Gastrocnemius medialis (tissue), 4 donors: ENCODE measurements around the gene NFKBIB. TPM values are rescaled to one million over a fixed set of nuclear protein-coding genes. Genes with fewer than 3 reads are reported as not detected.

Source experiments
- ATAC-seq, 2 donors: fragments of 150-250 bp; one replicate each; pipeline ENCODE4 v1.9.1; 2016
- DNase-seq, 2 donors: peaks; one replicate each; pipeline ENCODE4 v3.0.0-alpha.2; 2019
- H3K27ac ChIP-seq, 4 donors: fragments of 200-600 bp; sonication (generic); 1 replicate in 1 of 4; 2 replicates in 3 of 4; pipeline ENCODE4 v1.5.1; 2016 to 2018; ENCODE audit warnings: mild to moderate bottlenecking in 2 of 4, moderate library complexity in 1 of 4
- H3K27me3 ChIP-seq, 3 donors: fragments of 200-600 bp; sonication (generic) in 2 of 3; 1 replicate in 1 of 3; 2 replicates in 2 of 3; pipeline versions ENCODE4 v1.5.1 to v1.6.0; 2016 to 2019; ENCODE audit warnings: mild to moderate bottlenecking in 1 of 3, moderate library complexity in 1 of 3
- H3K36me3 ChIP-seq, 2 donors: fragments of 200-600 bp; sonication (generic) in 1 of 2; one replicate each; pipeline ENCODE4 v1.5.1; 2017 to 2018
- H3K4me1 ChIP-seq, 2 donors: fragments of 200-600 bp; sonication (generic) in 1 of 2; one replicate each; pipeline ENCODE4 v1.5.1; 2016 to 2017; ENCODE audit warnings: mild to moderate bottlenecking in 2 of 2
- H3K4me3 ChIP-seq, 4 donors: fragments of 200-600 bp; sonication (generic) in 3 of 4; 1 replicate in 1 of 4; 2 replicates in 3 of 4; pipeline ENCODE4 v1.5.1; 2016 to 2019; ENCODE audit warnings: mild to moderate bottlenecking in 2 of 4
- H3K9me3 ChIP-seq, 3 donors: fragments of 200-600 bp; sonication (generic) in 2 of 3; 1 replicate in 1 of 3; 2 replicates in 2 of 3; pipeline ENCODE4 v1.5.1; 2016 to 2019
- POLR2A ChIP-seq, 2 donors: fragments of 450-650 bp; IDR thresholded peaks; one replicate each; pipeline ENCODE4 v1.6.1; 2017; ENCODE audit warnings: antibody characterized with exemption in 2 of 2, mild to moderate bottlenecking in 2 of 2, moderate library complexity in 2 of 2
- in situ Hi-C, 4 donors: fragments of 200-750 bp; cut with MboI; loops; one replicate each; pipeline versions ENCODE4 v1.15.0 to v1.8.0; 2017; ENCODE audit warnings: low sequenced_read_pairs in 4 of 4
- intact Hi-C: fragments of 100-400 bp; cut with DNase I; formaldehyde crosslinking; loops from one replicate; pipeline ENCODE4 v1.15.1; 2023; ENCODE audit warnings: low total_unique reads
- total RNA-seq, 4 donors: library from RNA; depleted of rRNA; stranded (reverse); fragments of >200 nt; gene quantifications; one replicate each; pipeline versions ENCODE4 v1.1.0 to v1.2.3, GENCODE V29; 2016
- TF ChIP-seq, protein P1 (sequence below), 5 experiments: fragments of 450-650 bp in 3 of 5; fragments of 200-600 bp in 2 of 5; sonication (generic) in 2 of 5; IDR thresholded peaks in 4 of 5; conservative IDR thresholded peaks in 1 of 5; 1 replicate in 4 of 5; 2 replicates in 1 of 5; pipeline ENCODE4 v1.5.1; 2016 to 2019; ENCODE audit warnings: antibody characterized with exemption in 5 of 5, mild to moderate bottlenecking in 3 of 5, moderate library complexity in 3 of 5

Gene NFKBIB
- total RNA-seq, 4 donors from 2014 or later = 32.2 to 63.8 (median 53.6) TPM

DNA sequence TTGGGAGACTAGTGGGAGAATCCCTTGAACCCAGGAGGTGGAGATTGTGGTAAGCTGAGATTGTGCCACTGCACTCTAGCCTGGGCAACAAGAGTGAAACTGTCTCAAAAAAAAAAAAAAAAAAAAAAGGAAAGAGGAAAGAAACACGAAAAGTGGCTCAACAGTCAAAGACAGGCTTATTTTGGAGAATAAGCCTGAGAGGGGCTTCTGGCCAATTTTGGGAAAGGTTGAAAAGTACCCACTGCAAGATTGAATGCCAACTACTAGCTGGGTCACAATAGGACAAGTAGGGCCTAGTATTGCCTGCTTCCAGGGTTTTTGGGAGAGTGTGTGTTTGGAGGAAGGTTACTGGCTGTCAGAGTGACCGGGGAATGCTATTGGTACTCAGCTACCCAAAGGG lies 58.5 kb downstream of the NFKBIB start:
- in situ Hi-C loops (no loop called here), intact Hi-C loops (no loop called here)
- Histone ChIP-seq H3K27ac (no peak overlapping the region), H3K27me3 (no peaks in the 10 kb centered on the region), H3K36me3 (no peaks in the 10 kb centered on the region), H3K9me3 (no peaks in the 10 kb centered on the region), H3K4me1 (no peaks in the 10 kb centered on the region), H3K4me3 (no peak overlapping the region)
- ATAC-seq (no peak), DNase-seq (no peak)
- TF ChIP-seq POLR2A (IDR thresholded peaks at IDR 0.05) = no peak
- TF ChIP-seq, protein P1, sequence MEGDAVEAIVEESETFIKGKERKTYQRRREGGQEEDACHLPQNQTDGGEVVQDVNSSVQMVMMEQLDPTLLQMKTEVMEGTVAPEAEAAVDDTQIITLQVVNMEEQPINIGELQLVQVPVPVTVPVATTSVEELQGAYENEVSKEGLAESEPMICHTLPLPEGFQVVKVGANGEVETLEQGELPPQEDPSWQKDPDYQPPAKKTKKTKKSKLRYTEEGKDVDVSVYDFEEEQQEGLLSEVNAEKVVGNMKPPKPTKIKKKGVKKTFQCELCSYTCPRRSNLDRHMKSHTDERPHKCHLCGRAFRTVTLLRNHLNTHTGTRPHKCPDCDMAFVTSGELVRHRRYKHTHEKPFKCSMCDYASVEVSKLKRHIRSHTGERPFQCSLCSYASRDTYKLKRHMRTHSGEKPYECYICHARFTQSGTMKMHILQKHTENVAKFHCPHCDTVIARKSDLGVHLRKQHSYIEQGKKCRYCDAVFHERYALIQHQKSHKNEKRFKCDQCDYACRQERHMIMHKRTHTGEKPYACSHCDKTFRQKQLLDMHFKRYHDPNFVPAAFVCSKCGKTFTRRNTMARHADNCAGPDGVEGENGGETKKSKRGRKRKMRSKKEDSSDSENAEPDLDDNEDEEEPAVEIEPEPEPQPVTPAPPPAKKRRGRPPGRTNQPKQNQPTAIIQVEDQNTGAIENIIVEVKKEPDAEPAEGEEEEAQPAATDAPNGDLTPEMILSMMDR (IDR thresholded peaks at IDR 0.05 in 4 of 5, conservative IDR thresholded peaks at IDR 0.05 in 1 of 5) = no peak

Other genes with a start within 250 kb of the NFKBIB start
- under 1 TPM in 1 of 4 donors, not detected in 3; 0.42 TPM for gene CAPN12, start 155.5 kb upstream of the NFKBIB start, total RNA-seq
- not detected for gene LGALS7, start 126.5 kb upstream of the NFKBIB start, total RNA-seq
- not detected for gene LGALS7B, start 110.8 kb upstream of the NFKBIB start, total RNA-seq
- 10 to 100 TPM in 1 of 4 donors, 1 to 10 TPM in 1, under 1 TPM in 1, not detected in 1; 0.55 to 14.2 (median 1.2) TPM for gene LGALS4, start 87.0 kb upstream of the NFKBIB start, total RNA-seq
- 100 to 1,000 TPM in 3 of 4 donors, 10 to 100 TPM in 1; 99.6 to 302 (median 172) TPM for gene ECH1, start 68.2 kb upstream of the NFKBIB start, total RNA-seq
- gene HNRNPL, start 50.0 kb upstream of the NFKBIB start, total RNA-seq = 100 to 1,000 TPM in 3 of 4 donors, 10 to 100 TPM in 1; 88.3 to 172 (median 126) TPM
- gene RINL, start 21.7 kb upstream of the NFKBIB start, total RNA-seq = 1 to 10 TPM in 3 of 4 donors, under 1 TPM in 1; 0.95 to 3.3 (median 2.9) TPM
- 100 to 1,000 TPM; 208 to 327 (median 285) TPM for gene SIRT2, start 351 bp upstream of the NFKBIB start, total RNA-seq
- under 1 TPM in 1 of 4 donors, not detected in 3; 0.46 TPM for gene CCER2, start 12.2 kb downstream of the NFKBIB start, total RNA-seq
- gene SARS2, start 30.8 kb downstream of the NFKBIB start, total RNA-seq = 10 to 100 TPM; 12.1 to 30.0 (median 27.8) TPM
- gene MRPS12, start 31.0 kb downstream of the NFKBIB start, total RNA-seq = 10 to 100 TPM; 20.0 to 49.8 (median 36.1) TPM
- gene FBXO17, start 75.8 kb downstream of the NFKBIB start, total RNA-seq = 1 to 10 TPM; 1.6 to 4.2 (median 2.4) TPM
- 1 to 10 TPM in 1 of 4 donors, under 1 TPM in 2, not detected in 1; 0.20 to 1.2 (median 0.52) TPM for gene FBXO27, start 132.6 kb downstream of the NFKBIB start, total RNA-seq
- not detected for gene ACP7, start 184.4 kb downstream of the NFKBIB start, total RNA-seq
- 10 to 100 TPM in 1 of 4 donors, 1 to 10 TPM in 3; 4.7 to 11.7 (median 8.3) TPM for gene PAK4, start 225.8 kb downstream of the NFKBIB start, total RNA-seq